Neural cell (in vitro differentiated cells): ENCODE data around the gene NYAP2. TPM values are rescaled to one million over a fixed set of nuclear protein-coding genes. Genes with fewer than 3 reads are reported as not detected.

Experiments
- H2AFZ ChIP-seq: fragments of 200-600, 300-800 bp; sonication (generic), shearing (Covaris generic); 2 replicates; pipeline ENCODE4 v1.6.0; 2014; ENCODE audit warnings: low read depth, mild to moderate bottlenecking, antibody characterized with exemption, low read length, moderate library complexity
- H3F3A ChIP-seq: fragments of 200-600 bp; shearing (Covaris generic); 2 replicates; pipeline ENCODE4 v1.6.1; 2016; ENCODE audit warnings: mild to moderate bottlenecking, moderate library complexity, mixed read lengths, antibody characterized with exemption, low read length; ENCODE audit not compliant: insufficient read depth, poor library complexity, severe bottlenecking
- H3K27ac ChIP-seq: fragments of 200-600, 300-800 bp; sonication (generic), shearing (Covaris generic); 2 replicates; pipeline ENCODE4 v1.5.1; 2014; ENCODE audit warnings: mild to moderate bottlenecking, low read length, moderate library complexity
- H3K27me3 ChIP-seq: fragments of 300-800, 200-600 bp; sonication (generic), shearing (Covaris generic); 2 replicates; pipeline ENCODE4 v1.6.0; 2014; ENCODE audit warnings: mild to moderate bottlenecking, low read depth, low read length, moderate library complexity; ENCODE audit not compliant: insufficient read depth
- H3K36me3 ChIP-seq: fragments of 300-800, 200-600 bp; sonication (generic), shearing (Covaris generic); 2 replicates; pipeline ENCODE4 v1.5.1; 2014; ENCODE audit warnings: mild to moderate bottlenecking, antibody characterized with exemption, low read length, moderate library complexity; ENCODE audit not compliant: insufficient read depth
- H3K4me2 ChIP-seq: fragments of 300-800, 200-600 bp; sonication (generic), shearing (Covaris generic); 2 replicates; pipeline ENCODE4 v1.6.0; 2014; ENCODE audit warnings: mild to moderate bottlenecking, low read length
- H3K4me3 ChIP-seq: fragments of 300-800, 200-600 bp; sonication (generic), shearing (Covaris generic); 2 replicates; pipeline ENCODE4 v1.5.1; 2014; ENCODE audit warnings: mild to moderate bottlenecking, low read length, moderate library complexity
- H3K79me2 ChIP-seq: fragments of 200-600 bp; shearing (Covaris generic); replicated peaks from 2 replicates; pipeline ENCODE4 v1.6.0; 2014; ENCODE audit warnings: mild to moderate bottlenecking, low read length, moderate library complexity; ENCODE audit not compliant: insufficient read depth
- H3K9ac ChIP-seq: fragments of 300-800, 200-600 bp; sonication (generic), shearing (Covaris generic); 2 replicates; pipeline ENCODE4 v1.6.1; 2016; ENCODE audit warnings: mild to moderate bottlenecking, low read length, mixed read lengths
- H3K9me2 ChIP-seq: fragments of 200-600 bp; shearing (Covaris generic); 2 replicates; pipeline ENCODE4 v1.6.1; 2016; ENCODE audit warnings: mild to moderate bottlenecking, low read length, mixed read lengths; ENCODE audit not compliant: insufficient read depth
- H3K9me3 ChIP-seq: fragments of 200-600, 300-800 bp; sonication (generic), shearing (Covaris generic); 2 replicates; pipeline ENCODE4 v1.6.1; 2016; ENCODE audit warnings: mild to moderate bottlenecking, mixed run types, low read length, moderate library complexity, mixed read lengths
- H4K20me1 ChIP-seq: fragments of 200-600 bp; shearing (Covaris generic); 2 replicates; pipeline ENCODE4 v1.6.1; 2016; ENCODE audit warnings: mild to moderate bottlenecking, mixed run types; ENCODE audit not compliant: insufficient read depth
- CTCF ChIP-seq: fragments of 450-650 bp; IDR thresholded peaks from 2 replicates; pipeline ENCODE4 v1.5.1; 2014; ENCODE audit warnings: antibody characterized with exemption, mild to moderate bottlenecking, moderate library complexity; ENCODE audit not compliant: poor library complexity, severe bottlenecking
- EP300 ChIP-seq: fragments of 450-650 bp; conservative IDR thresholded peaks from 2 replicates; pipeline ENCODE4 v1.6.1; 2014; ENCODE audit warnings: antibody characterized with exemption, mild to moderate bottlenecking, moderate library complexity; ENCODE audit not compliant: poor library complexity, severe bottlenecking
- EZH2 ChIP-seq: fragments of 200-600, 300-800 bp; shearing (Covaris generic), sonication (generic); IDR thresholded peaks from 2 replicates; pipeline ENCODE4 v1.6.1; 2014; ENCODE audit warnings: antibody characterized with exemption, low read length, borderline replicate concordance, mild to moderate bottlenecking; ENCODE audit not compliant: insufficient read depth, poor library complexity, severe bottlenecking
- MXI1 ChIP-seq: fragments of 450-650 bp; conservative IDR thresholded peaks from 2 replicates; pipeline ENCODE4 v1.6.1; 2014; ENCODE audit warnings: antibody characterized with exemption, mild to moderate bottlenecking; ENCODE audit not compliant: poor library complexity, severe bottlenecking
- POLR2AphosphoS5 ChIP-seq: IDR thresholded peaks from 2 replicates; pipeline ENCODE4 v1.6.1; 2012
- RAD21 ChIP-seq: fragments of 450-650 bp; conservative IDR thresholded peaks from 2 replicates; pipeline ENCODE4 v1.6.1; 2014; ENCODE audit warnings: antibody characterized with exemption, mild to moderate bottlenecking, moderate library complexity
- REST ChIP-seq: IDR thresholded peaks from 2 replicates; pipeline ENCODE4 v1.6.1; 2012; ENCODE audit warnings: borderline replicate concordance
- SMC3 ChIP-seq: fragments of 450-650 bp; conservative IDR thresholded peaks from 2 replicates; pipeline ENCODE4 v1.6.1; 2014; ENCODE audit warnings: antibody characterized with exemption, mild to moderate bottlenecking, moderate library complexity; ENCODE audit not compliant: poor library complexity
- TAF1 ChIP-seq: IDR thresholded peaks from 2 replicates; pipeline ENCODE4 v1.6.1; 2012; ENCODE audit warnings: low read depth
- polyA plus RNA-seq: library from polyadenylated mRNA; depleted of rRNA; stranded (reverse); fragments of >200 nt; gene quantifications from 2 replicates; pipeline ENCODE4 v1.2.3, GENCODE V29; 2014

Gene NYAP2
- polyA plus RNA-seq, 1 donor from 2014 or later, result 0.98 TPM

- H3K79me2 ChIP-seq, result no peaks in the 10 kb centered on the region
- no peak overlapping the region for H3K4me2 ChIP-seq
- no peaks in the 10 kb centered on the region for H3K36me3 ChIP-seq
- no peak overlapping the region for H2AFZ ChIP-seq
- H3K27ac ChIP-seq, result no peak overlapping the region
- H3K27me3 ChIP-seq, result no peaks in the 10 kb centered on the region
- no peak overlapping the region for H3K4me3 ChIP-seq
- no peaks in the 10 kb centered on the region for H3F3A ChIP-seq
- no peaks in the 10 kb centered on the region for H3K9me2 ChIP-seq
- TF ChIP-seq POLR2AphosphoS5, result no peak
- no peak for TF ChIP-seq RAD21
- TF ChIP-seq CTCF, result no peak
- no peak for TF ChIP-seq MXI1
- no peak for TF ChIP-seq REST
- no peak for TF ChIP-seq EP300
- no peak for TF ChIP-seq EZH2
- TF ChIP-seq SMC3, result no peak
- no peak for TF ChIP-seq TAF1
- no peaks in the 10 kb centered on the region for H4K20me1 ChIP-seq
- H3K9ac ChIP-seq, result no peak overlapping the region
- H3K9me3 ChIP-seq, result no peaks in the 10 kb centered on the region
Measured at GRCh38 chr2:225415341-225415740, 15.8 kb downstream of the NYAP2 start.

GRCh38 chr2:225415792-225416191 lies 16.3 kb downstream of the NYAP2 start:
- no peaks in the 10 kb centered on the region for H4K20me1 ChIP-seq
- no peaks in the 10 kb centered on the region for H3F3A ChIP-seq
- no peak overlapping the region for H2AFZ ChIP-seq
- H3K4me3 ChIP-seq, result no peak overlapping the region
- no peaks in the 10 kb centered on the region for H3K27me3 ChIP-seq
- TF ChIP-seq SMC3, result no peak
- no peak for TF ChIP-seq EZH2
- no peak for TF ChIP-seq EP300
- no peak for TF ChIP-seq POLR2AphosphoS5
- TF ChIP-seq CTCF, result no peak
- no peak for TF ChIP-seq TAF1
- no peak for TF ChIP-seq REST
- TF ChIP-seq RAD21, result no peak
- TF ChIP-seq MXI1, result no peak
- no peak overlapping the region for H3K4me2 ChIP-seq
- H3K9me2 ChIP-seq, result no peaks in the 10 kb centered on the region
- no peaks in the 10 kb centered on the region for H3K36me3 ChIP-seq
- no peak overlapping the region for H3K27ac ChIP-seq
- no peaks in the 10 kb centered on the region for H3K9me3 ChIP-seq
- H3K79me2 ChIP-seq, result no peaks in the 10 kb centered on the region
- H3K9ac ChIP-seq, result no peak overlapping the region
